ENCODE data around the gene PIK3R5. TPM values are rescaled to one million over a fixed set of nuclear protein-coding genes. Genes with fewer than 3 reads are reported as not detected.
A peak's percentile ranks its signal among the peaks of the same experiment; 100 is the strongest.

The PIK3R5 gene
- total and polyA plus RNA-seq, 4 donors: 11.7 to 70.9 (median 35.0) TPM

DNA sequence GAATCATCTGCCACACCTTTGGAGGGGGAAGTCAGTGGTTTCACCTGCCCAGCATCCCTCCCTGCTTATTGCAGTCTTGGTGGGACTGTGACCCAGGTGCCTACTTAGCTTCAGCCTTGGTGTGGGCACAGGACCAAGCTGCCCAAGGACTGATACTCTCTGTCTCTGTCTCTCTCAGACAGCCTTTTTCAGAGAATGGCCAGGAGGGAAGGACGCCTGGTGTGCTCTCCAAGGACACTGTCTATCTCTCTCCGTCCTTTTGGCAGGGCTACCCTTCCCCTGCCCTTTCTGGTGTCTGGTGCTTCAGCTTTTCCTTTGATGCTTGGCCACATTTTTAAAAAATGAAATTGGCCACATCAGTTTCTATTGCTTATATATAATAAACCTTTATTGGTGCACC, 117.6 kb downstream of the PIK3R5 start:
- Histone ChIP-seq H3K27me3 (ENCODE audit: control insufficient read depth in 3 of 3, insufficient read depth in 3 of 3, low read length in 2 of 3) (peaks cover 0 to 3% (median 3%) of the 10 kb centered on the region in 3 donors), H3K36me3 (ENCODE audit: control insufficient read depth in 4 of 4, insufficient read depth in 4 of 4, low read length in 4 of 4) (no peaks in the 10 kb centered on the region), H3K9ac (ENCODE audit: insufficient read depth in 1 of 2, low read length in 2 of 2) (no peak overlapping the region), H3K4me1 (ENCODE audit: control insufficient read depth in 5 of 5, insufficient read depth in 5 of 5, low read length in 5 of 5) (no peaks in the 10 kb centered on the region), H3K4me3 (no peak overlapping the region), H3K27ac (ENCODE audit: low read depth in 1 of 2, low read length in 1 of 2) (peak overlapping the region in 1 of 2 donors; percentile 90), H3K9me3 (ENCODE audit: control insufficient read depth in 4 of 4, insufficient read depth in 3 of 4, low read length in 3 of 4) (peaks cover 0 to 2% (median 0%) of the 10 kb centered on the region in 4 donors)
- TF ChIP-seq, protein P1, sequence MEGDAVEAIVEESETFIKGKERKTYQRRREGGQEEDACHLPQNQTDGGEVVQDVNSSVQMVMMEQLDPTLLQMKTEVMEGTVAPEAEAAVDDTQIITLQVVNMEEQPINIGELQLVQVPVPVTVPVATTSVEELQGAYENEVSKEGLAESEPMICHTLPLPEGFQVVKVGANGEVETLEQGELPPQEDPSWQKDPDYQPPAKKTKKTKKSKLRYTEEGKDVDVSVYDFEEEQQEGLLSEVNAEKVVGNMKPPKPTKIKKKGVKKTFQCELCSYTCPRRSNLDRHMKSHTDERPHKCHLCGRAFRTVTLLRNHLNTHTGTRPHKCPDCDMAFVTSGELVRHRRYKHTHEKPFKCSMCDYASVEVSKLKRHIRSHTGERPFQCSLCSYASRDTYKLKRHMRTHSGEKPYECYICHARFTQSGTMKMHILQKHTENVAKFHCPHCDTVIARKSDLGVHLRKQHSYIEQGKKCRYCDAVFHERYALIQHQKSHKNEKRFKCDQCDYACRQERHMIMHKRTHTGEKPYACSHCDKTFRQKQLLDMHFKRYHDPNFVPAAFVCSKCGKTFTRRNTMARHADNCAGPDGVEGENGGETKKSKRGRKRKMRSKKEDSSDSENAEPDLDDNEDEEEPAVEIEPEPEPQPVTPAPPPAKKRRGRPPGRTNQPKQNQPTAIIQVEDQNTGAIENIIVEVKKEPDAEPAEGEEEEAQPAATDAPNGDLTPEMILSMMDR (IDR thresholded peaks at IDR 0.05; ENCODE audit: control extremely low read depth, extremely low read depth): no peak
- DNase-seq (no peak), ATAC-seq (ENCODE audit: insufficient read depth, low FRiP score) (no peak)
- 91 to 100% methylated on average over 2 of the region's 2 CpGs for WGBS, 2 donors

- peak overlapping the region in 1 of 2 donors; percentile 90 for H3K27ac ChIP-seq (ENCODE audit: low read depth in 1 of 2, low read length in 1 of 2)
- no peaks in the 10 kb centered on the region for H3K4me1 ChIP-seq (ENCODE audit: control insufficient read depth in 5 of 5, insufficient read depth in 5 of 5, low read length in 5 of 5)
- peaks cover 0 to 2% (median 0%) of the 10 kb centered on the region in 4 donors for H3K9me3 ChIP-seq (ENCODE audit: control insufficient read depth in 4 of 4, insufficient read depth in 3 of 4, low read length in 3 of 4)
- H3K4me3 ChIP-seq: no peak overlapping the region
- DNase-seq (peak in 2 of 3 donors; percentile 26 to 42), ATAC-seq (ENCODE audit: insufficient read depth, low FRiP score) (no peak)
- H3K36me3 ChIP-seq (ENCODE audit: control insufficient read depth in 4 of 4, insufficient read depth in 4 of 4, low read length in 4 of 4): no peaks in the 10 kb centered on the region
- TF ChIP-seq, protein P1 (IDR thresholded peaks at IDR 0.05; ENCODE audit: control extremely low read depth, extremely low read depth): no peak
- no peak overlapping the region for H3K9ac ChIP-seq (ENCODE audit: insufficient read depth in 1 of 2, low read length in 2 of 2)
- peaks cover 0 to 6% (median 3%) of the 10 kb centered on the region in 3 donors for H3K27me3 ChIP-seq (ENCODE audit: control insufficient read depth in 3 of 3, insufficient read depth in 3 of 3, low read length in 2 of 3)
Observed at GRCh38 chr17:8846768-8847211, 118.7 kb downstream of the PIK3R5 start.

- WGBS, 2 donors: 83 to 92% methylated on average over 9 of the region's 9 CpGs
- Histone ChIP-seq H3K4me1 (ENCODE audit: control insufficient read depth in 5 of 5, insufficient read depth in 5 of 5, low read length in 5 of 5) (no peaks in the 10 kb centered on the region), H3K36me3 (ENCODE audit: control insufficient read depth in 4 of 4, insufficient read depth in 4 of 4, low read length in 4 of 4) (no peaks in the 10 kb centered on the region), H3K9ac (ENCODE audit: insufficient read depth in 1 of 2, low read length in 2 of 2) (no peak overlapping the region), H3K9me3 (ENCODE audit: control insufficient read depth in 4 of 4, insufficient read depth in 3 of 4, low read length in 3 of 4) (peaks cover 0 to 2% (median 0%) of the 10 kb centered on the region in 4 donors), H3K27me3 (ENCODE audit: control insufficient read depth in 3 of 3, insufficient read depth in 3 of 3, low read length in 2 of 3) (peaks cover 0 to 9% (median 3%) of the 10 kb centered on the region in 3 donors), H3K27ac (ENCODE audit: low read depth in 1 of 2, low read length in 1 of 2) (no peak overlapping the region), H3K4me3 (no peak overlapping the region)
- TF ChIP-seq, protein P1 (IDR thresholded peaks at IDR 0.05; ENCODE audit: control extremely low read depth, extremely low read depth): no peak
- DNase-seq (no peak), ATAC-seq (ENCODE audit: insufficient read depth, low FRiP score) (no peak)
Observed at GRCh38 chr17:8844229-8845218, 121.0 kb downstream of the PIK3R5 start.
